HT-29 (cell line): ENCODE data around the gene POTEM. TPM values are rescaled to one million over a fixed set of nuclear protein-coding genes. Genes with fewer than 3 reads are reported as not detected.
"Not testable (repeated sequence)": the region's sequence is repeated elsewhere in the genome, so short reads cannot be mapped to it uniquely, and the experiment has no call there.

Source experiments
- DNase-seq: peaks from one replicate; pipeline ENCODE4 v3.0.0-alpha.2; 2015; ENCODE audit warnings: low spot score
- total RNA-seq: library from RNA; depleted of rRNA; stranded (reverse); fragments of >200 nt; shearing (Covaris generic); gene quantifications from 2 replicates; pipeline ENCODE4 v1.2.3, GENCODE V29; 2014; rRNA removed

The POTEM gene
- 0.10 TPM in 1 of 2 replicates, not detected in the other for total RNA-seq

DNA sequence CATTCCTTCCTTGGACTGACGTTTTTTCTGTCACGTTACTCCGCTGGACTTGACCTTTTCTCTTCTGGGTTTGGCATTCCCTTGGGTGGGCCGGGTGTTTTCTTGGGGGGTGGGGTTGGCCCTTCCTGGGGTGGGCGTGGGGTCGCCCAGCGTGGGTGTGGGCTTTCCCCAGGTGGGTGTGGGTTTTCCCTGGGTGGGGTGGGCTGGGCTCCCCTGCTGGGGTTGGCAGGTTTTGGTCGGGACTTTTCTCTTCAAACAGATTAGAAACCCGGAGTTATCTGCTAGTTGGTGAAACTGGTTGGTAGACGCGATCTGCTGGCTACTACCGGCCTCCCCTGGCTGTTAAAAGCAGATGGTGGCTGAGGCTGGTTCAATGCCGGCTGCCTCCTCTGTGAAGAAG, at the start of gene POTEM:
TSS of gene POTEM (plus strand) at position 301 of the 400 bp plus-strand sequence. CDS start at position 353, 52 bp downstream.
- not testable (repeated sequence) for DNase-seq

DNA sequence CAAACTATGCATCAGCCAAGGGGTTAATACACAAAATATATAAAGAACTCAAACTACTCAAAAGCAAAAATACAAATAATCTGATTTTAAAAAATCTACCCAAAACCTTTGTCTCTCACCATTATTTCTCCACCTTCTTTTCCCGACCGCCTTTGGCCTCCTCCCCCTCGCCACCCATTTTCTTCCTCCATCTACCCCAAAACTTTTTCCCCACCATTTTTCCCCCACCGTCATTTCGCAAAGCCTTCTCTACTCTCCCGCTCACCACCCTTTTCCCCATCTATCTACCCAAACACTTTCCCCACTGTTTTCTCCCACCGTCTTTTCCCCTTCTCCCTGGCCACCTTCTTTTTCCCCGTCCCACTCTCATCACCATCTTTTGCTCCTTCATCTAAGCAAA, 48.9 kb upstream of the POTEM start:
- DNase-seq = not testable (repeated sequence)

DNA sequence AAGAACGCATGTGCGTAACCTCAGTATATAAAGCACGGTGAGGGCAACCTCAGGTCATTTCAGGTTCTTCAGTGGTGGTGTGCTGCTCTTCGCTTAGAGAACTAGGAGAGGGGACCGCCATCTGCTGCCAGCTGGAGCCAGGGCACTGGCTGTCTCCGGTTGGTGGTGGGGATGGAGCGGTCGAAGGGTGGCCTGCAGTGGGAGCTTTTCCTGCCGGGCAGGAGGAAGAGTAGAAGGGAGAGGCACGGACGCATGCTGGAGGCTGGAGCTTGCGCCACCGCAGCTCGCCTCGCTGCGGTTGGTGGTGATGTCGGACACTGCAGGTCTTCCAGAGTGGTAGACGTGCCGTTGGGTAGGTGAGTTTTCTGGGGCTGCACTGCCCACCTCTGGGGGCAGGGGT, 47.2 kb upstream of the POTEM start:
- not testable (repeated sequence) for DNase-seq

DNA sequence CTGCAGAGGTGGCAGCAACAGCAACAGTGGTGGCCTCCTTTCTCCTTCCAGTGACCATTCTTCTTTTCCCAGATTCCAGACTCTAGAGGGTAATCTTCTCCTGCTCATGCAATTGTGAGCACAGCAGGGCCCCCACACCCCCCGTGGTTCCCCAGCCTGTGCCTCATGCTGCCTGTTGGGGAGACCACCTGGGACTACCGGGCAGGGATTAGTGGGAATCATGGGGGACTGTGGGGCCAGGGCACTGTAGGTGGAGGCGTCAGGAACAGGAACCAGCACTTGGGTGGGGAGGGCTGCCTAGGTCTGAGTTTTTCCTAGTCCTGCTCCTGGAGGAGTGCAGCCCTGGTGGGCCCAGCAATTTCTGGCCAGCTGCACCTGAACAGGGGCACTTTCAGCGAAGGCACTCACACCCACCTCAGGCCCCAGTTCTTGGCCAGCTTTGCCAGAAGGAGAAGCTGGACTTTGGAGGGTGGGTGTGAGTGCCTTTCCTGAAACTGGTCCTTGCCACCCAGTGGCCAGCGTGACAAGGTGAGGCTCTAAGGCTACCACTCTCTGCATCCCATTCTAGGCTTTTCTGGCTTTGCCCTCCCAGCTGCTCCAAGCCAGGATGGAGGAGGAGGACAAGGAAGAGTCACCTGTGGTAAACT, 46.1 kb upstream of the POTEM start:
- not testable (repeated sequence) for DNase-seq

DNA sequence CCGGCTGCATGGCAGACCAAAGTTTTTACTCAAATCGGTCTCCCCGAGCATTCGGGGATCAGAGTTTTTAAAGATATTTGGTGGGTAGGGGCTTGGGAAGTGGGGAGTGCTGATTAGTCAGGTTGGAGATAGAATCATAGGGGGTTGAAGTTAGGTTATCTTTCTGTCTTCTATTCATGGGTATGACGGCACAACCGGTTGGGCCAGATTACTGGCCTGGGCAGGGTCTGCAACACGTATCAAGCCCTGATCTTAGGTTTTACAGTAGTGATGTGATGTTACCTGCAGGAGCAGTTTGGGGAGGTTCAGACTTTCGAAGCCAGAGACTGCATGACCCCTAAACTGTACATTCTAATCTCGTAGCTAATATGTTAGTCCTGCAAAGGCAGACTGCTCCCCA, 30.4 kb upstream of the POTEM start:
- DNase-seq = not testable (repeated sequence)

DNA sequence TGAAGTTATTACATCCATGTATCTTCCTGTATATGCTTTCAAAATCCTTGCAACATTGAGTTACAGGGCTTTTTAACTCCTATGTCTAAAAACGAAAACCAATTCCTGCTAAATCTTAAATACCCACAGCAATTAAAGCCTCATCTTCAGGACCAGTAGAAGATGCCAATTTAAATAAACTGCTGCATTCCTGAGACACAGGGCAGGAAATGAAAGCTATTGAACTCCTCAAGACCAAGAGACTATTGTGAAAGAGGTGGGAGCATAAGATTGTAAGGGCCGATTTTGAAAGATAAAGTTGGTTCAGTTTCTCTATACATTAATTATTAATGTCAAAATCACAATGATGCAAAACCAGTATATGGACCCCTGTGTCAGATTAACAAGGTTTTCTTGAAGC, 28.5 kb upstream of the POTEM start:
- not testable (repeated sequence) for DNase-seq

DNA sequence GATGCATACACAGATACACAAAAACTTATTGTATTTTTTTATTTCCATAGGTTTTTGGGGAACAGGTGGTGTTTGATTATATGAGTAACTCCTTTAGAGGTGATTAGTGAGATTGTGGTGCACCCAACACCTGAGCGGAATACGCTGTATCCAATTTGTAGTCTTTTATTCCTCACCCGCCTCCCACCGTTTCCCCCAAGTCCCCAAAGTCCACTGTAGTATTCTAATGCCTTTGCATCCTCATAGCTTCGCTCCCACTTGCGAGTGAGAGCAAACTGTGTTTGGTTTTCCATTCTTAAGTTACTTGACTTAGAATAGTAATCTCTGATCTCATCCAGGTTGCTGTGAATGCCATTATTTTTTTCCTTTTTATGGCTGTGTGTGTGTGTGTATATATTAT, 17.3 kb upstream of the POTEM start:
- not testable (repeated sequence) for DNase-seq

DNA sequence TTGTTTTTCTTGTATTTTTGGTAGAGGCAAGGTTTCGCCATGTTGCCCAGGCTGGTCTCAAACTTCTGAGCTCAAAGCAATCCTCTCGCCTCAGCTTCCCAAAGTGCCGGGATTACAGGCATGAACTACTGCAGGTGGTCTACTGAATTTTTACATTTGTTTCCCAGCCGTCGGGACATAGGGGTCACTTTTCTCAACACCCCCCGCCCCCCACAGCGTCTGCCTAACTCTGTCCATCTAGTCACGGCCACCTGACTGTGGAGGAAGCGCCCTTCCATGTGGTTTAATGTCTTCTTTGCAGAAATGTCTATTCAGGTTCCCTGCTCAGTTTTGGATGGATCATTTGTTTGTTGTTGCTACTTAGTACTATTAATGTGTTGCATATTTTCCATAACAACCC, 14.1 kb upstream of the POTEM start:
- DNase-seq = not testable (repeated sequence)

DNA sequence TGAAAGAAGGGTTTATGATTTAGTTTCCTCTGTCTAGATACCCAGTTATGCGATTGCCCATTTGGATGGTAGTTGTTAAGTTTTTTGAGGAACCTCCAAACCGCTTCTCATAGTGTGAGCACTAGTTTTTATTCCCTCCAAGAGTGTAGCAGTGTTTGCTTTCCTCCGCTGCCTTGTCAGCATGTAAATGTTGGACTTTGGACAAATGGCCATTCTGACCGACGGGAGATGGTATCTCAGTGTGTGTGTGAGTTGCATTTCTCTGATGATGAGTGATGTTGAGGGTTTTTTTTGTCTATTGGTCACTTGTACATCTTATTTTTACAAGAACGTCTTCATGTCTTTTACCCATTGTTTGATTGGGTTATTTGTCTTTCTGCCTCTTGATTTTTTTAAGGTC, 11.4 kb upstream of the POTEM start:
- not testable (repeated sequence) for DNase-seq

DNA sequence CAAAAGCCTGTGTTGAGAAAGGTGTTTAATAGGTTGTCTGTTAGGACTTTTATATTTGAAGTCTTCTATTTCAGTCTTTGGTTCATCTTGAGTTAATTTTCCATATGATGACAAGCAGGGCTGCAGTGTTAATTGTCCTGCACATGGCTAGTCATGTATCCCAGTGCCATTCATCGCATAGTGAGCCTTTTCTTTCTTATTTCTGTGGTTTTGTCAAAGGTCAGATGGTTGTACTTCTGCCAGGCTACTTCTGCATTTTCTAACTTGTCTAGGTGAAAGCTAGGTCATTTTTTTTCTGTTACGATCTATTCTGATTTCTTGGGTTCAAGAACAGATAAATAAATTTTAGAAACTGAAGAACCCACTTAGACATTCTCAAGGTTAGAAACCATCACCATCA, 5.7 kb upstream of the POTEM start:
- DNase-seq = not testable (repeated sequence)

DNA sequence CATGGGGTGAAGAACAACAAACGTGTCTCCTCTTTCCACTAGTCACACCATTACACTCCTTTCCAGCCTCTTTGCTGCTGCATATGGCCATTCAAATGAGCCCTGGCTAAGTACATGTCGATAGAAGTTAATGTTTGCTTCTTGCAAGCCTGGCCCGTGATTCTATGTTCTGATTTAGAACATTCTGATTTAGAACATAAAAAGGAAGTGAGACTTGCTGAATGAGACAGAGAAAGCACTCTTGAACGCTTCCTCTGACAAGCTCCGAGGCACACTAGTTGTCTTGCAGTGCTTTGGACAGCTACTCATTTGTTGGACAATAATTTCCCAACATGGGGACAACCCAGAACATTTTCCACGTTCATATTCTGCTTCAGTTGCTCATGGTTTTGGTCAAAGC, 5.1 kb upstream of the POTEM start:
- not testable (repeated sequence) for DNase-seq

DNA sequence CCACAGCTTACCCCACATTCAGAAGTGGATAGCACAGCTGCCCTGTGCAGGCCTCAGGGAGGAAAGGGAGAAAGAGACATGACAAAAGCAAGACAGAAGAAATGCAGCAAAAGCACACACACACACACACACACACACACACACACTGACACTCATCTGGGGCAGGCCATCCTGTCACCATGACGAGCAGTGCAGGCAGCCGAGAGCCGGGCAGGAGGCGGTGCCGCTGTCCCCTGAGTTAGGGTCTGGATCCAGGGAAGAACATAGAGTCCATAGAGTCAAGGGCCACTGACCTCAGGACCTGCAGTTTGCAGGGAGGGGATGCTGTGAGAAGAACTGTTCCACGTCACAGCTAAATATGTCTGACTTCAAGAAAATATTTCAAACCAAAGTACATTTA, 4.0 kb upstream of the POTEM start:
- DNase-seq = not testable (repeated sequence)

DNA sequence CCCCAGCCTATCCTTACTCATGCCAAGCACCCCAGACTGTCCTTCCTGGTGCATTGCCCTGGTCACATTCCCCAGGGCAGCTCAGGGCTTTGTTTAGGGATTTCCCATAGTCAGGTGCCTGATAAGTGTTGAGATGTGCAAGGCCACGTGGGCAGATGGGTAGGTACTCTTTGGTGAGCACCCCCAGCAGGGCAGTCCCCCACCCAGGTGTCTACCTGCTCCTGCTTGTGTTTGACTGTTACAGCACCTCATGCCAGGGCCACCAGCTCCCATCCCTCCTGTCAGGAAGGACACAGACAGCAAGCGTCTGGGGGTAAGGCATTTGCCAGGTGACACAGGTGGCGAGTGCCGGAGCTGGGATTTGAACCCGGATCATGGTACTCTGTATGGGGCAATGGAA, 2.4 kb upstream of the POTEM start:
- DNase-seq = not testable (repeated sequence)

DNA sequence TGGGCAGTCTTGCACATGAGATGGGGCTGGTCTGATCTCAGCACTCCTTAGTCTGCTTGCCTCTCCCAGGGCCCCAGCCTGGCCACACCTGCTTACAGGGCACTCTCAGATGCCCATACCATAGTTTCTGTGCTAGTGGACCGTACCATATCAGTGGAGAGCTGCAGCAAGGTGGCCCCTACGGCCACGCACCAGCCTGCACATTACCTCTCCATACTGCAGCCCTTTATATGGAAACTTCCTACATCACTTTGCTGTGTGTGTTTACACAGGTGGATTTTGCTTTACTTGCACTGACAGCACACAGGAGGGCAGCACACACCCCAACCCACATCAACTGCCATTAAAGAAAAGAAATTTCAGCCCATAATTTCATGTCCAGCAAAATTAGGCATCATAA, 35.3 kb downstream of the POTEM start:
- not testable (repeated sequence) for DNase-seq

DNA sequence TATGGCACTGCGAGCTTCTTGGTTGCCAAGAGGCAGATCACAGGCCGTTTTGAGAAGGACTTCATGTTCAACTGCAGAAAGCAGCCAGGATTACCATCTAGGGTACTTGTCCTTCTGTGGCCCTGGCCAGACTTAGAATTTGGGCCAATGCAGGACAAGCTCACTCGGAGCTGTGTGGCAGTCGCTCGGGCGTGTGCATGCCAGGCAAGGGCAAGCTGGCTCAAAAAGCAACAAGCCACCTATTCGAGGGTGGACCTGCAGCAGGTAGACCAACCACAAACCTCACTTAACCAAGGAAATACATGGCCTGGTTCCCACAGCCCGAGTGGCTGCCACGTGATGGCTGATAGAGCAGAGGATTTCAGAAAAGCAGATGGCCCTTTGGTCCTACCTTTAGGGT, 39.3 kb downstream of the POTEM start:
- DNase-seq = not testable (repeated sequence)

DNA sequence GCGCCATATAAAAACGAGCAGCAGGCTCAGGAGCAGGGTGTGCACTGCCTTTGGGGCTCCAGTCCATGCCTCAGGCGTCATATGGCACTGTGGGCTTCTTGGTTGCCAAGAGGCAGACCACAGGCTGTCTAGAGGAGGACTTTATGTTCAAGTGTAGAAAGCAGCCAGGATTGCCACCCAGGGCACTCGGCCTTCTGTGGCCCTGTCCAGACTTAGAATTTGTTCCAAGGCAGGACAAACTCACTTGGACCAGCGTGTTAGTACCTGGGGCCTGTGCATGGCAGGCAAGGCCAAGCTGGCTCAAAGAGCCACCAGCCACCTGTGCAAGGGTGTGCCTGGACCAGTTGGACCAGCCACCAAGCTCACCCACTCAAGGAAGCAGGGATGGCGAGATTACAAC, 40.4 kb downstream of the POTEM start:
- DNase-seq = not testable (repeated sequence)

DNA sequence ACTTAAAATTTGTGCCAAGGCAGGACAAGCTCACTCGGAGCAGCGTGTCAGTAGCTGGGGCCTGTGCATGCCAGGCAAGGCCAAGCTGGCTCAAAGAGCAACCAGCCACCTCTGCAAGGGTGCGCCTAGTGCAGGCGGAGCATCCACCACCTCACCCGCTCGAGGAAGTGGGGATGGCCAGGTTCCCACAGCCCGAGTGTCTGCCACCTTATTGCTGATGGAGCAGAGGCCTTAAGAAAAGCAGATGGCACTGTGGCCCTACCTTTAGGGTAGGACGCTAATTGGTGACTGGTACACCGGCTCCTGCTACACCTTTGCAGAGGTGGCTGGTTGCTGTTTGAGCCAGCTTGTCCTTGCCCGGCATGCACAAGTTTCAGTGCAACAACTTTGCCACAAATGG, 43.8 kb downstream of the POTEM start:
- DNase-seq = not testable (repeated sequence)

DNA sequence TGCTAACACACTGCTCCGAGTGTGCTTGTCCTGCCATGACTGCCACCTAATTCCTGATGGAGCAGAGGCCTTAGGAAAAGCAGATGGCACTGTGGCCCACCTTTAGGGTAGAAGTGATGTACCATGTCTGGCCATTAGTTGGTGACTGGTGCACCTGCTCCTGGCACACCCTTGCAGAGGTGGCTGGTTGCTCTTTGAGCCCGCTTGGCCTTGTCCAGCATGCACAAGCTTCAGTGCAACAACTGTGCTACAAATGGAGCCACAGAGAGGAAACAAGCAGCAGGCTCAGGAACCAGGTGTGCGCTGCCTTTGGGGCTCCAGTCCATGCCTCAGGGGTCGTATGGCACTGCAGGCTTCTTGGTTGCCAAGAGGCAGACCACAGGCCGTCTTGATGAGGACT, 44.5 kb downstream of the POTEM start:
- not testable (repeated sequence) for DNase-seq

DNA sequence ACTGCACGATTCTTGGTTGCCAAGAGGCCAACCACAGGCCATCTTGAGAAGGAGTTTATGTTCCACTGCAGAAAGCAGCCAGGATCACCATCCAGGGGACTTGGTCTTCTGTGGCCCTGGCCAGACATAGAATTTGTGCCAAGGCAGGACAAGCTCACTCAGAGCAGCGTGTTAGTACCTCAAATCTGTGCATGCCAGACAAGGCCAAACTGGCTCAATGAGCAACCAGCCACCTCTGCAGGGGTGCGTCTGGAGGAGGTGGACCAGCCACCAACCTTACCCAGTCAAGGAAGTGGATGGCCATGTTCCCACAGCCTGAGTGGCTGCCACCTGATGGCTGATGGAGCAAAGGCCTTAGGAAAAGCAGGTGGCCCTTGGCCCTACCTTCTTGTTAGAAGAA, 48.0 kb downstream of the POTEM start:
- DNase-seq = not testable (repeated sequence)

DNA sequence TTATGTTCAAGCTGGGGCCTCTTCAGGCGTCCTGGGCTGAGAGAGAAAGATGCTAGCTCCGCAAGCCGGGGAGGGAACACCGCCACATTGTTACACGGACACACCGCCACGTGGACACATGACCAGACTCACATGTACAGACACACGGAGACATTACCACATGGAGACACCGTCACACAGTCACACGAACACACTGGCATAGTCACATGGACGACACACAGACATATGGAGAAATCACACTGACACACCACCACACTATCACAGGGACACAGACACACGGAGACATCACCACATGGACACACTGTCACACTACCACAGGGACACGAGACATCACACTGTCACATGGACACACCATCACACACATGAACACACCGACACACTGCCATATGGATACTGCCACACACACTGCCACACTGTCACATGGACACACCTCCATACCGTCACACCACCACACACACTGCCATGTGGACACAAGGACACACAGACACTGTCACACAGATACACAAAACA, 57.9 kb downstream of the POTEM start:
- not testable (repeated sequence) for DNase-seq

DNA sequence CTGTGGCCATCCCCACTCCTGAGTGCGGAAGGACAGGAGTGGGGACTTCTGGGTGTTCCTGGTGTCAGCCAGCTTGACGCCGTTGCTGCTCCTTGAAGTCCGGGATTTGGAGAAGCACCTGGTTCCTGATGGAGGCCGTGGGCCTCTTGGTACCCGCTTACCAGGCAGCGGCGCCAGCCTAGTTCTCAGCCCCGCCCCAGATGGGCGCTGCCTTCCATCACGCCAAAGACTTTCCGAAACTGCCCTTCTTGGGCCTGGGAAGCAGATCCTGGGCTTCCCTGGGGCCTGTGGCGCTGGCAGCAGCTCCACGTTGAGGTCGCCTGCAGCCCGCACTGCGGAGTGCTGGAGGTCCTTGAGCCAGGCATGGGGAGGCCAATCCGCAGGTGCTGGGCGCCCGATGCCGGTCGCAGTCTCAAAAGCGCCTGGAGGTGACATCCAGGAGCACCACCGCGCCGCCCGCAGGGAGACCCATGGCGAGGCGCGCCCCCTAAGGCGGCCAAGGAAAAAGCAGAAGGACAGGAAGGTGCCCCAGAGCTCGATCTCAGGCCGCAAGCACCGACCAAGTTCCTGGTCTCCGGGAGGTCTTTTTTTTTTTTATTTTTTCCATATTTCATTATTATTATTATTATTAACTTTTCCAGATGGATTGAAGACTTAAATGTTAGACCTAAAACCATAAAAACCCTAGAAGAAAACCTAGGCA, 59.6 kb downstream of the POTEM start:
- not testable (repeated sequence) for DNase-seq

DNA sequence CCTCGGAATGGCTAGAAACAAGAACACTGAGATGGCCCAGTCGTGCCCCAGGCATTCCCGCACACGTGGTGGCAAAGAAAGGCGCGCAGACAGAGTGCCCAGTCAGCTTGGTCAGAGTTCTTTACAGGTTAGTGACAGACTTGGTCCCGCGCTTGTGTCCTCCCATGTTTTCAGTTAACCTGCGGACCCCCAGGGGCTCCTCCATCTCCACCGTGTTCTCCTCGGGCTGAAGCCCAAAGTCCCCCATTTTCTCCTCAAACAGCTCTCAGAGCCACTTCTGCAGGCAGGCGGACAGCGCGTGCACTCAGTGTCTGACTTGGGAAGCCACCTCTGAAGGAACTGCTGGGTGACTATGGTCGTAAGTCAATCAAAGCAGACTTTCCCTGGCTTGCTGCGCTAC, 60.7 kb downstream of the POTEM start:
- not testable (repeated sequence) for DNase-seq
